Endothelial cell of umbilical vein (primary cell): ENCODE results near the gene PRKAA1. TPM values are rescaled to one million over a fixed set of nuclear protein-coding genes. Genes with fewer than 3 reads are reported as not detected.

Experiments used
- BruUV-seq: library from RNA; stranded (reverse); fragments of 400-500 nt; replicated peaks from 2 replicates; lab custom pipeline; 2021; lab: Mats Ljungman, UMichigan
- CTCF ChIA-PET: fragments of 300-600, 350-600 bp; sonication (Branson Sonifier 250); formaldehyde crosslinking; loops from one replicate; lab custom pipeline; 2021; ENCODE audit warnings: antibody characterized with exemption, inconsistent platforms; lab: Charles Lee
- POLR2A ChIA-PET: fragments of 300-600, 350-600 bp; sonication (Branson Sonifier 250); formaldehyde crosslinking; loops from one replicate; lab custom pipeline; 2021; ENCODE audit warnings: antibody characterized with exemption, inconsistent platforms; lab: Charles Lee
- DNase-seq: peaks from one replicate; pipeline ENCODE4 v3.0.0-alpha.2; 2011; ENCODE audit warnings: low read depth, low spot score
- FAIRE-seq: peaks from 2 replicates; lab custom pipeline; 2011; peaks lifted over from hg19 to GRCh38; lab: Jason Lieb, UNC
- H2AFZ ChIP-seq: 2 replicates; pipeline ENCODE4 v1.6.0; 2012; ENCODE audit warnings: low read depth, low read length, control low read depth, inconsistent platforms
- H3K27ac ChIP-seq: 2 replicates; pipeline ENCODE4 v1.5.1; 2011; ENCODE audit warnings: low read depth, mild to moderate bottlenecking, control low read depth, low read length, moderate library complexity; ENCODE audit not compliant: insufficient read depth
- H3K27me3 ChIP-seq, 2 experiments: 2 replicates each; pipeline versions ENCODE4 v1.6.0 to v1.6.1; 2011; ENCODE audit warnings: low read length in 2 of 2, mixed read lengths in 1 of 2; ENCODE audit not compliant: control insufficient read depth in 2 of 2, insufficient read depth in 2 of 2
- H3K36me3 ChIP-seq, 2 experiments: 2 replicates in 1 of 2; 3 replicates in 1 of 2; pipeline ENCODE4 v1.5.1; 2011; ENCODE audit warnings: low read length in 2 of 2, mild to moderate bottlenecking in 1 of 2, moderate library complexity in 1 of 2; ENCODE audit not compliant: control insufficient read depth in 2 of 2, insufficient read depth in 2 of 2; ENCODE audit errors: extremely low read depth in 1 of 2
- H3K4me1 ChIP-seq: 3 replicates; pipeline ENCODE4 v1.5.1; 2011; ENCODE audit warnings: mild to moderate bottlenecking, low read length; ENCODE audit not compliant: control insufficient read depth, insufficient read depth; ENCODE audit errors: extremely low read depth
- H3K4me2 ChIP-seq: 2 replicates; pipeline ENCODE4 v1.6.1; 2011; ENCODE audit warnings: low read length, control low read depth, mixed read lengths; ENCODE audit not compliant: insufficient read depth
- H3K4me3 ChIP-seq, 3 experiments: fragments of 200-600 bp in 1 of 3; sonication (generic), shearing (Covaris generic) in 1 of 3; replicated peaks in 1 of 3; 2 replicates each; pipeline ENCODE4 v1.5.1; 2011 to 2016; ENCODE audit warnings: control low read depth in 3 of 3, low read length in 3 of 3, mild to moderate bottlenecking in 2 of 3, inconsistent platforms in 1 of 3, low read depth in 1 of 3, moderate library complexity in 1 of 3; ENCODE audit not compliant: insufficient read depth in 1 of 3
- H3K79me2 ChIP-seq: 2 replicates; pipeline ENCODE4 v1.6.0; 2012; ENCODE audit warnings: low read length, inconsistent platforms; ENCODE audit not compliant: control insufficient read depth, insufficient read depth
- H3K9ac ChIP-seq: replicated peaks from 2 replicates; pipeline ENCODE3; 2011; ENCODE audit warnings: low read length, control low read depth; ENCODE audit not compliant: insufficient read depth; ENCODE audit errors: extremely low read depth
- H3K9me1 ChIP-seq: replicated peaks from 3 replicates; pipeline ENCODE4 v1.6.0; 2011; ENCODE audit warnings: mild to moderate bottlenecking, low read length; ENCODE audit not compliant: control insufficient read depth, insufficient read depth; ENCODE audit errors: extremely low read depth
- H3K9me3 ChIP-seq: replicated peaks from 2 replicates; pipeline ENCODE4 v1.5.1; 2012; ENCODE audit warnings: low read length, inconsistent platforms; ENCODE audit not compliant: control insufficient read depth, insufficient read depth
- H4K20me1 ChIP-seq: replicated peaks from 2 replicates; pipeline ENCODE3; 2011; ENCODE audit warnings: mild to moderate bottlenecking, low read length; ENCODE audit not compliant: control insufficient read depth, insufficient read depth; ENCODE audit errors: extremely low read depth
- EZH2 ChIP-seq: IDR thresholded peaks from 2 replicates; pipeline ENCODE4 v1.6.1; 2012; ENCODE audit warnings: borderline replicate concordance, low read depth, mild to moderate bottlenecking, moderate library complexity, low read length, inconsistent platforms; ENCODE audit not compliant: severe bottlenecking
- FOS ChIP-seq: IDR thresholded peaks from 2 replicates; pipeline ENCODE4 v1.6.1; 2011; ENCODE audit warnings: mild to moderate bottlenecking, low read length, moderate library complexity, borderline replicate concordance; ENCODE audit not compliant: insufficient read depth
- GATA2 ChIP-seq: IDR thresholded peaks from 2 replicates; pipeline ENCODE4 v1.7.0; 2011; ENCODE audit warnings: low read depth, mild to moderate bottlenecking, moderate library complexity, mixed read lengths, low read length; ENCODE audit not compliant: insufficient read length, insufficient read depth
- JUN ChIP-seq: IDR thresholded peaks from 2 replicates; pipeline ENCODE4 v1.6.1; 2011; ENCODE audit warnings: borderline replicate concordance, low read depth; ENCODE audit not compliant: insufficient read length, insufficient read depth
- MYC ChIP-seq: IDR thresholded peaks from one replicate; pipeline ENCODE4 v1.6.1; 2011; ENCODE audit warnings: mild to moderate bottlenecking, low read depth, low read length
- POLR2A ChIP-seq: IDR thresholded peaks from 2 replicates; pipeline ENCODE4 v1.6.1; 2012; ENCODE audit warnings: low read depth, mild to moderate bottlenecking, control low read depth, low read length
- POLR2AphosphoS5 ChIP-seq: IDR thresholded peaks from 2 replicates; pipeline ENCODE4 v1.6.1; 2012; ENCODE audit warnings: low read depth, mild to moderate bottlenecking, control low read depth, low read length, moderate library complexity; ENCODE audit not compliant: insufficient read depth
- dilution Hi-C: fragments of 300-500 bp; cut with MboI; formaldehyde crosslinking; loops from one replicate; pipeline ENCODE4 v1.15.0; 2019; ENCODE audit warnings: low sequenced_read_pairs; ENCODE audit not compliant: extremely low pct_ligation_motif_present
- intact Hi-C: fragments of 100-400 bp; cut with micrococcal nuclease; formaldehyde crosslinking; loops from one replicate; pipeline ENCODE4 v1.10.0; 2022
- polyA plus RNA-seq, 4 experiments: library from polyadenylated mRNA; depleted of rRNA in 3 of 4; stranded (reverse) in 3 of 4; unstranded in 1 of 4; fragments of >200 nt; gene quantifications; 2 replicates each; pipeline versions ENCODE4 v1.2.1 to v1.2.3, GENCODE V29; 2011 to 2012; ENCODE audit warnings: missing spikeins in 1 of 4
- total RNA-seq: library from RNA; stranded (reverse); gene quantifications from 2 replicates; pipeline ENCODE4 v1.2.3, GENCODE V29; 2021
- TF ChIP-seq, protein P1 (sequence below), 2 donors: IDR thresholded peaks; 1 replicate in 1 of 2; 2 replicates in 1 of 2; pipeline ENCODE4 v1.5.1; 2011; ENCODE audit warnings: low read length in 2 of 2, mild to moderate bottlenecking in 2 of 2, moderate library complexity in 2 of 2, control low read depth in 1 of 2, inconsistent platforms in 1 of 2, low read depth in 1 of 2; ENCODE audit not compliant: insufficient read depth in 1 of 2; ENCODE audit errors: extremely low read depth in 1 of 2
- TF ChIP-seq, protein P2 (sequence below): IDR thresholded peaks from 2 replicates; pipeline ENCODE4 v1.6.1; 2011; ENCODE audit not compliant: insufficient read depth, insufficient read length

PRKAA1 gene
- total and polyA plus RNA-seq, 2 donors (not counting 3 experiments of a cell fraction or from before 2014, with no cell fraction given), result 37.0 to 83.5 TPM

DNA sequence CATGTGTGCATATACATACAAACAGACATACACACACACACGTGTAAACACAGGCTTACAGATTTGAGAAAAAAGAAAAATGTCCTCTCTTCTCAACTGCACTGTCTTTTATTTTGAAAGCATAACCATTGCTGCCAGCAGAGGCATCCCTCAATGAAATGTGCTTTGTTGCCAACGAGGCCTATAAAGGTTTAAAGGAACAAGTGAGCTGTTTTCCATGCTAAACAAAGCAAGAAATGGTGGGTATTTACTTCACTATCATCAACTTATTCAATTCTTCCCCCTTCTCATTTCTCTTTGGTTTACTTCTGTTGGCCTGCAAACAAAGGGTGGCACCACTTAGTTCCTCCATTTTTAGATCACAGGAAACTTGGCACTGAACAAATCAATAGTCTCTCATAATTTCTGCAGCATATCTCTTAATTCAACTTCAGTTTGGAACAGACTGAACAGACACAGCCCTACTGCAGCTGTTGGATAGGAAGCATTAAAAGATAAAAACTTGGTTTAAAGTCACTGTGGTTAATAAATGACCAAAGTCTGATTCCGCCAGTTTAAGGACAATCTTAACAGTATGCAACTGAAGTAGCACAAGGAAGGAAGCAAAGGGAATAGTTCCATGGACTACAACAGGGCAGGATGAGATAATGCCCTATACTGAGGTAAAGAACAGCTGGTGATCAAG is 64.2 kb downstream of the PRKAA1 start:
- peak overlapping the region; percentile 84 for H3K27ac ChIP-seq
- intact Hi-C loops, result loop anchor here (2.0 kb wide), 1 partner anchor 401 kb away; no protein-coding TSS in a partner anchor
- H4K20me1 ChIP-seq, result no peaks in the 10 kb centered on the region
- H3K79me2 ChIP-seq, result peaks cover 7% of the 10 kb centered on the region
- peak overlapping the region; percentile 69 for H3K4me2 ChIP-seq
- FAIRE-seq (no peak), DNase-seq (peak; percentile 57)
- no peaks in the 10 kb centered on the region for H3K9me3 ChIP-seq
- dilution Hi-C loops, result no loop called here
- no peaks in the 10 kb centered on the region for H3K9me1 ChIP-seq
- H3K36me3 ChIP-seq, result no peaks in the 10 kb centered on the region
- H3K9ac ChIP-seq, result peak overlapping the region; percentile 27
- H3K4me3 ChIP-seq, result no peak overlapping the region
- CTCF ChIA-PET, result interaction anchor here (1.0 to 4.5 kb wide), 12 partner anchors 8 to 1135 kb away, joined by 3 to 72 read pairs (median 10); partner anchors contain the start of gene PTGER4
- TF ChIP-seq POLR2AphosphoS5 (no peak), EZH2 (no peak), MYC (no peak), GATA2 (no peak), FOS (no peak), POLR2A (no peak), JUN (no peak)
- TF ChIP-seq, protein P1, sequence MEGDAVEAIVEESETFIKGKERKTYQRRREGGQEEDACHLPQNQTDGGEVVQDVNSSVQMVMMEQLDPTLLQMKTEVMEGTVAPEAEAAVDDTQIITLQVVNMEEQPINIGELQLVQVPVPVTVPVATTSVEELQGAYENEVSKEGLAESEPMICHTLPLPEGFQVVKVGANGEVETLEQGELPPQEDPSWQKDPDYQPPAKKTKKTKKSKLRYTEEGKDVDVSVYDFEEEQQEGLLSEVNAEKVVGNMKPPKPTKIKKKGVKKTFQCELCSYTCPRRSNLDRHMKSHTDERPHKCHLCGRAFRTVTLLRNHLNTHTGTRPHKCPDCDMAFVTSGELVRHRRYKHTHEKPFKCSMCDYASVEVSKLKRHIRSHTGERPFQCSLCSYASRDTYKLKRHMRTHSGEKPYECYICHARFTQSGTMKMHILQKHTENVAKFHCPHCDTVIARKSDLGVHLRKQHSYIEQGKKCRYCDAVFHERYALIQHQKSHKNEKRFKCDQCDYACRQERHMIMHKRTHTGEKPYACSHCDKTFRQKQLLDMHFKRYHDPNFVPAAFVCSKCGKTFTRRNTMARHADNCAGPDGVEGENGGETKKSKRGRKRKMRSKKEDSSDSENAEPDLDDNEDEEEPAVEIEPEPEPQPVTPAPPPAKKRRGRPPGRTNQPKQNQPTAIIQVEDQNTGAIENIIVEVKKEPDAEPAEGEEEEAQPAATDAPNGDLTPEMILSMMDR (IDR thresholded peaks at IDR 0.05; ENCODE audit: extremely low read depth in 1 of 2, insufficient read depth in 1 of 2, low read depth in 1 of 2, low read length in 2 of 2), result no peak
- TF ChIP-seq, protein P2, sequence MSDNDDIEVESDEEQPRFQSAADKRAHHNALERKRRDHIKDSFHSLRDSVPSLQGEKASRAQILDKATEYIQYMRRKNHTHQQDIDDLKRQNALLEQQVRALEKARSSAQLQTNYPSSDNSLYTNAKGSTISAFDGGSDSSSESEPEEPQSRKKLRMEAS, result no peak
- BruUV-seq, result no TSS peak
- peak overlapping the region; percentile 25 for H2AFZ ChIP-seq
- H3K27me3 ChIP-seq, result no peaks in the 10 kb centered on the region
- POLR2A ChIA-PET, result interaction anchor here (0.7 to 1.2 kb wide), 3 partner anchors 54 to 531 kb away, joined by 3 read pairs; partner anchors contain the start of gene PTGER4
- H3K4me1 ChIP-seq, result peaks cover 36% of the 10 kb centered on the region
